Putamen (tissue), 1 donor: ENCODE data around the gene ADIRF.
"Not testable (repeated sequence)": the region's sequence is repeated elsewhere in the genome, so short reads cannot be mapped to it uniquely, and the experiment has no call there.

Source experiments
- DNase-seq: peaks from one replicate; pipeline ENCODE4 v3.0.0-alpha.2; 2016; ENCODE audit warnings: low spot score

Gene ADIRF

DNA sequence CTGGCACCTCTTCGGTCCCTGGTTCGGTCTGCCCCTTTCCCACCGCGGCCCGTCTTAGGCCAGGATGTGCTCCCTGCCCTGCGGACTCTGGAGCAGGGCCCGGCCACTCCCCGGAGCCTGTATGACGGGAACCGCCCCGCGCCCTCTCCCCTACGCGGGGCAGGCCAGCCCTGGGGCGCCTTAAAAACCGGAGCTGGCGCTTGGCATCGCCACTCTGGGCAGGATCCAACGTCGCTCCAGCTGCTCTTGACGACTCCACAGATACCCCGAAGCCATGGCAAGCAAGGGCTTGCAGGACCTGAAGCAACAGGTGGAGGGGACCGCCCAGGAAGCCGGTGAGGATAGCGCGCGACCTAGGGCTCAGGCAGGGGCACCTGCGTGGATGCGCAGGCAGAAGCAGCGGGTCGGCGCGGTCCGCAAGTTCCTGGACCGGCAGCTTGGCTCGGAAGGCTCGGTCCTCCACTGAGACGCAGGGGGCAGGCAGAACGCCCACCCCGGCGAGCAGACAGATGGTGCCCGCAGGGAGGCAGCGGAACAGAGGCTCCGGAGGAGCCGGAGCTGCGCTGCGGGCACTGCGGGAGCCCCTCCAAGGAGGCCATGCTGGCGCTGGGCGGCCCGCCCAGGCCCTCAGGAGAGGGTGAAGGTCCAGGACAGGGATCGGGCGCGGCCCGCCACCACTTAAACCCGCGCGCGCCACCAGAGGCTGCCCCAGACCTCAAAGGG is at the start of gene ADIRF:
Gene ADIRF, plus strand, starts transcription at position 212 of the 723 bp plus-strand sequence. Its CDS starts 63 bp downstream, at position 275.
- DNase-seq = no peak

DNA sequence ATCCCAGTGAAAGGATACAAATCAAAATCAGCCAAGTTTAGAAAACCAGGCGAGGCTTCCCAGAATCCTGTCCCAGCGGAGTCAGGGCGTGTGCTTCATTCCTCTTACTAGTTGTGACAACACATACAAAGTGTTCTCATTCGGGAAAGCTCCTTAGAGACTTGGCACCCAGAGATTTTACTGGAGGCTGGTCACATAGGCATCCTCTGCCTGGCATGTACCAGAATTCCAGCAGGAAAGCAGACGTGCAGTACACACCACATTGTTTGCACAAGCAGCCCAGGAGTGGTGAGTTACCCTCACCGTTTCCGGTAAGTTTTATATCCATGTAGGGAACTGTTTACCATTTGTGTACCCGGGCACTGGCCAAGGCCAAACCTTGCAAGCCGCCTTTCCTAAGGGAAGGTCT is 45.7 kb upstream of the ADIRF start:
- no peak for DNase-seq

DNA sequence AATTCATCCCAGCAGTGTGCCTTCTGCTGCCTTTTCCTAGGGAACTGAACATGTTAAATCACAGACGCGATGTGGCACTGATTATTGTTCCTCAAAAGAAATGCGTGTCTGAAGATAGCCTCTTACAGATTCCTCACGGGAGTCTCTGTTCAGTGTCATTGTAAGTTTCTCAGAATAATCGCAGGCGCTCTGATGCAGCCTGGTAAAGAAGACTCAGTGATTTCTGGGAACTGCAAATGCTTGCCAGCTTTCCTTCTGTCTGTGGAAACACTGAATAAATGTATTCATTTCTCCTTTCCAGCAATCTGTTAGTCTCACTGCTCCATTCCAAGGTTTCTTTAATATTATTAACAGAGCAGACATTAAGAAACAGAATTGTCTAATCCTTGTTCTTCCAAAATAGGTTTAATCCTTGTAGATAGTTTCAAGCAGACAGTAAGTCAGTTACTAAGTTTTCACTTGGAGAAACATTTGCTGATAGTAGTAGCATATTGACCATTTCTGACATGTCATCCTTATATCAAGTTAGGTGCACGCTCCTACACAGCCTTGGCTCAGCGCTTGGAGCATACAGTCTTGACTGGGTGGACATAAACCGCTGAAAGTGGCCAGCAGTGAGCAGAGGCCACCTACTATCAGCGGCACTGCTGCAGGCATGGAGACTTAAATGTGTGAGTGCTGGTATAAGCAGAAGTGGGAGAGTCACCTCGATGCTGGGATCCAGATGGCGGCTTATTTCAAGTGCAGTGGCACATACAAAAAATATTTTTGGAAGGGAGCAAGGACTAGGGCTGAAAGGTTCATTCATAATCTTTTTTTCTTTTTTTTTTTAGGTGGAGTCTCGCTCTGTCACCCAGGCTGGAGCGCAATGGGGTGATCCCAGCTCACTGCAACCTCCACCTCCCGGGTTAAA is 38.6 kb upstream of the ADIRF start:
- DNase-seq = no peak

DNA sequence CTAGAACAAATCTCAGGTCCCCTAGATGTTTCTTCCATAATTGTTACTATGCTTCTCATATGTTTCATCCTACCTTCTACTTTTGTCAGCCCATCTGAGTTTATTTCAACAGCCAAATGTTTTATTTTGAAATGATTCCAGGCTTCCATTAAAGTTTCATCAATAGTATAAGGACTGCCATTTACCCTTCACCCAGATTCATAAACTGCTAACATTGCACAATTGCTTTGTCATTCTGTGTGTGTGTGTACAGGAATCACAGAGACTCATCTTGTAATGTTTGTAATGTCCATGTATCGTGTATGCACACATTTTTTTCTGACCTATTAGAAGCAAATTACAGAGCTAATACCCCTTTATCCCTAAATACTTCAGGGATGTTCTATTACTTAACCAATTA is 36.4 kb upstream of the ADIRF start:
- DNase-seq = no peak

DNA sequence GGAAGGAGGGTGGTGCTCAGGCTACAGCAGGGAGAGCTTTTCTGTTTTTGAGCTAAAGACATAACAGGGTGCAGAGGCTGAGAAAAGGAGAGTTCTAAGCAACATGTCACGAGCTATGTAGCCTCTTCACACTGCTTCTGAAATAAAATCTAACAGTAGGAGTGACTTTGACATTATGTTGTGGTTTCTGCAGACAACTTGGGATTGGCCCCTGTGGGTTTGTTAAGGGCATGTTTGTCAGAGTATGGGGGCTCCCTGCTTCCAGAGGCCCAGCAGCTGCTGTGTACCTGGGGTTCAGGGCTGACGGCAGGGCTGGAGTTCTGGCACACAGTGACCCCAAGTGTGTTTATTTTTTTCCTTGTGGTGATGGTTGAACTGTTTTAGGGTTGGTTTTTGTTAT is 35.6 kb upstream of the ADIRF start:
- no peak for DNase-seq

DNA sequence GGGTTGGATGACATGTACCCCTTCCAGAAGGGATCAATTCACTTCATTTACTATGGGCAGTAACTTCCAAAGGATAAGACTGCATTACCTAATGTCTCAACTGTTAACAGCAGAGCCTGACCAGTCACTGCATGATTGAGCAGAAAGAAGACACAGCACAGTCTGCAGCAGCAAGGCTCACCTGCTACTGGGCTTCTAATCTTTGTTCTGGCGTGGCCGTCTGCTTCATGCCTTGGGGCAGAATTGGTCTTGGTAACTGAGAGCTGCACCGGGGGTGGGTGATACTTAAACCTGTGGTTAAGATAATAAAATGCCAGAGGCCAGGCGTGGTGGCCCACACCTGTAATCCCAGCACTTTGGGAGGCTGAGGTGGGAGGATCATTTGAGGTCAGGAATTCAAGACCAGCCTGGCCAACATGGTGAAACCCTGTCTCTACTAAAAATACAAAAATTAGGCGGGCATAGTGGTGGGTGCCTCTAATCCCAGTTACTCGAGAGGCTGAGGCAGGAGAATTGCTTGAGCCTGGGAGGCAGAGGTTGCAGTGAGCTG is 34.0 kb upstream of the ADIRF start:
- not testable (repeated sequence) for DNase-seq

DNA sequence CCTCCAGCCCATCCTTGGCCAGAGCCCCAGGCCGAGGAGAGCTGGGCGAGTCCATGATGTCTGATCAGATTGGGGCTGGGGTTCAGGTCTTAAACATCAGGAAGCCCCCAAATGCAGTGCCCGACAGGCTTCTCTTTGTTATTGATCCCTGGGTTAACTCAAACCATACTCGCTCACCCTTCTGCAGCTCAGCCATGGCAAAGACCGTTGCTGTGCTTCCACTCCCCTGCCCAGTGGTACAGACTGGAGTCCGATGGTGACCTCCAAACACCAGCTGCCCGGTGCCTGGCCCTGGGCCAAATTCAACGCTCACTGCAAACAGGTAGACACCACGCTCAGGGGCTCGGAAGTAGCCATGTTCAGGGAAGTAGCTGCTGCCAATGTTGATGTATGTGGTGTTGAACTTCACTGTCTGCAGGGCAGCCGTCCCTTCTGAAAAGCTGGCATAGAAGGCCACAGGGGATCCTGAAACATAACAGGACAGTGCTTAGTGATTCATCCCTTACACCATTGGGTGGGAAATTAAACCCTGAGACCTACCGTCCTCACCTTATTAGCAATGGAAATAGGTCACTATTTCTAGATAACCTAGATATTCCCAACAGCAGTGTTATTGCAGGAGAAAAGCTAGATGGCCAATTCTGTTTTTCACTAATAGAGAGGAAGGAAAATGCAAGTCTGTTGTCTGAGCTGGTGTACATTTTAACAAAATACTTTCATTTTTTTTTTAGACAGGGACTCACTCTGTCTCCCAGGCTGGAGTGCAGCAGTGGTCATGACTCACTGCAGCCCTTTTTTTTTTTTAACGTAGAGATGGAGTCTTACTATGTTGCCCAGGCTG is 31.4 kb upstream of the ADIRF start:
- DNase-seq = no peak

DNA sequence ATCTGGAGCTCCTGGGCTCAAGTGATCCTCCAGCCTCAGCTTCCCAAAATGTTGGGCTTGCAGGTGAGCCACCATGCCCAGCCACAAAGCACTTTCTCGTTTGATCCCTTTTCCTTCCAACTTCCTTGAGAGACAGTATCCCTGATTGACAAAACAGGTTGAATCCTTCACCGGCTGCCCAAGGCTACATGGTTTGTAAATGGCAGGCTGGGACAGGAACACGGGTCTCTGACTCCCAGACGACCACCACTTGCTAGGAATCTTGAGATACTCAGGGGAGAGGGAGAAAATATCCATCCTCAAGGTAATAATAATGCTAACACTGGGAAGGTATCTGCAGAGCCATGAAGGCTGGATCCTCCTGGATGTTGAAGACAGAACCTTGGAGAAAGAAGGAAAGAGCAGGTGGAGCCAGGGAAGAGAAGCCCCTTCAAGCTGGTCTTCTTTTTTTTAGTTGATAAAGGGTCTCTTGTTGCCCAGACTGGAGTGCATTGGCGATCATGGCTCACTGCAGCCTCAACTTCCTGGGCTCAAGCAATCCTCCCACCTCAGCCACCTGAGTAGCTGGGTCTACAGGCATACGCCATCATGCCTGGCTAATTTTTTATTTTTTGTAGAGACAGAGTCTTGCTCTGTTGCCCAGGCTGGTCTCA is 30.7 kb upstream of the ADIRF start:
- DNase-seq = no peak

DNA sequence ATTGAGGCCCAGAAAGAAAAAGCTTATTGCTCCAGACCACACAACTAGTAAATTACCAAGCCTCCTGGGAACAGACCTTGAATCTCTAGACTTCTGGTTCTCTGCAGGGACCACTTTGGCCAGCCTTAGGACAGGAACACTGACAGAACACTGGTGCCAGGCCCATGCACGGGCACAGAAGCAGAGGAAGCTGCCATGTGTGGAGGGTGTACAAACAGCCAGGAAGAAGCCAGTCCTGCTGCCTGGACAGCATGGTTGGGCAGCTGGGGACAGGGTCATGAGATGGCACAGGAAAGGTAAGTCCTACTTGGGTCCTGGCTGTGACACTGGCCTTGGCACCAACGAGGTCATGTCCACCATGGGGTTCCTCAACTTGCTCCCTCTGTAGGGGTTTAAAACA is 30.0 kb upstream of the ADIRF start:
- DNase-seq = no peak

DNA sequence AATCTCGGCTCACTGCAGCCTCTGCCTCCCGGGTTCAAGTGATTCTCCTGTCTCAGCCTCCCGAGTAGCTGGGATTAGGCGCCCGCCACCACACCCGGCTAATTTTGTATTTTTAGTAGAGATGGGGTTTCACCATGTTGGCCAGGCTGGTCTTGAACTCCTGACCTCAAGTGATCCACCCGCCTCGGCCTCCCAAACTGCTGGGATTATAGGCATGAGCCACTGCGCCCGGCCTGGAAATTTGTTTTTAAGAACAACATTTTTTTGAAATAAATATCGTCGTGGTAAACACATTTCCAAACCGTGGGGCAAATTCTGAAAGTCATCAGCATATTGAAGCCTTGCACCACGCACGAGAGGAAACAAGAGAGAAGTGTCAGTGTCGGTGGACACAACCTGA is 28.2 kb upstream of the ADIRF start:
- not testable (repeated sequence) for DNase-seq

DNA sequence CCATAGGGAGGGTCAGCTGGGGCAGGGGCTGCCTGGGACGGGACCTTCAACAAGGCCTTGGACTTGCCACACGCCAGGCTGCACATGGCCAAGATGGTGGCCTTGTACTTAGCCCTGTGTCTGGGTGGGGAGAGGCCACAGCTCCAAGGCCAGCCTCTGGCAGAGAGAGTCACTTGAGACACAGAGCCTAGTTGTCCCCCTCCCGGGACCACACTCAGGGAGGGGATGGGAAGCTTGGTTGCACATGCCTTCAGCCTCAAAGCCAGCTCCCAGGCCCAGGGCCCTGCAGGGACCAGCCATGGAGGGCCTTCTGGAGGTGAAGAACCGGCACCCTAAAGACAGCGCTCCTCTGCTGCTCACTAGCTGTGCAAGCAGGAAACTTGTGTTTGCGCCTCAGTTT is 27.6 kb upstream of the ADIRF start:
- no peak for DNase-seq

DNA sequence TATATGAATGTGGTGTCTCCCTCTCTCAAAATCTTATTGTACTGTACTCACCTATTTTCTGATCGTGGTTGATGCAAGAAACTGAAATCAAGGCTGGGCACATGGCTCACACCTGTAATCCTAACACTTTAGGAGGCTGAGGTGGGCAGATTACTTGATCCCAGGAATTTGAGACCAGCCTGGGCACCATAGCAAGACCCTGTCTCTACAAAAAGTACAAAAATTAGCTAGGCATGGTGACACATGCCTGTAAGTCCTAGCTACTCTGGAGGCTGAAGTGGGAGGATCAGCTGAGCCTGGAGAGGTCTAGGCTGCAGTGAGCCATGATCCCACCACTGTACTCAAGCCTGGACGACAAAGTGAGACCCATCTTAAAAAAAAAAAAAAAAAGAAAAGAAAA is 26.9 kb upstream of the ADIRF start:
- DNase-seq = no peak

DNA sequence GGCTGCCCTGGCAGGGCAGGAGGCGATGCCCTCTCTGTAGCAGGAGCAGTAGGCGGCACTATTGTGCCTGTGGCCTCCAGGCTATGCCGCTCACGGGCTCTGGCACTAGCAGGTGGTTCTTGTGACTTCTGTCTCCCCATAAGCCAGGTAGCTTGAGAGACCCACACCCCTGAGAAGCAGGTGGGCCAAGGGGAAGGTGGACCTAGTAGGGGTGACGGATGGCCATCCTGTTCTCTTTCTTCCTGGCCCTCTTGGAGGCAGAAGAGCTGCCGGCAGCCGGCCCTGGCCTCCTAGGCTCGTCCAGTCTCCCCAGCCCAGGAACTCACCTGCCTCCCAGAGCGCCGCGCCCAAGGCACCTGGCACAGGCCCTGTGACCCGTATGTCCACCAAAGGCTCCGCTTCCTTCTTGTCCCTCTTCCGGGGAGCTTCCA is 26.3 kb upstream of the ADIRF start:
- DNase-seq = no peak

DNA sequence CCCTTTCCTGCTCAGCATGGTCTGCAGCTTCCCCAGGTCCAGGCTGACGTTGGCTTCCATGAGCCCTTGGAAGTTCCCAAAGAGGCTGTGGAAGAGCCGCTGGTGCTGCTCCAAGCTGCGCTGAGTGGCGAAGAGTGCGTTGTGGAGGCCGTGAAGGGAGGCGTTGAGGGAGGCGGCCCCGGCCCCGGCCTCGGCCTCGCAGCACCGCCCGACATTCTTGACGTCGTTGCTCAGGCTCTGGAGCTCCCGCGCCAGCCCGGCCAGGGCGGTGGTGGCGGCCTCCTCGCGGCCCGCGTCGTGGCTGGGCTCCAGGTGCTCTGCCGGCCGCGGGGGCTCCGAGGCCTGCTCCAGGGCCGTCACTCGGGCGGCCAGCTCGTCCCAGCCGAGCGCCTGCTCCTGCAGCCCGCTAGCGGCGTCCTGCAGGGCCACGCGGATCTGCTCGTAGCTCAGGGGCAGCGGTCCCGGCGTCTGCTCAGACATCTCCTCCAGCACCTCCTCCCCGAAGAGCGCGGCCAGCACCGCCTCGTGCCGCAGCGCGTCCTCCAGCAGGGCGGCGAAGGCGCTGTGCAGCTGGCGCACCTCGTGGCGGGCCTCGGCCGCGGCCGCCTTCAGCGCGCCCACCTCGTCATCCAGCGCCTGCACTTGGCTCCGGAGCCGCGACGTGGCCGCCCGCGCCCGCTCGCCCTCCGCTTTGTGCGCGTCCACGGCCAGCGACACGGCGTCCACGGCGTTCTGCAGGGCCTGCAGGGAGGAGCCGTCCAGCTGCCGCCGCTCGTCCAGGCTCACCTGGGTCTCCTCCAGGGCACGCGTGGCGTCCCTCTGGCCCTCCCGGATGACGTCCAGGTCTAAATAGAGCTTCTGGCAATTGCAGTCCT is 25.6 kb upstream of the ADIRF start:
- no peak for DNase-seq

DNA sequence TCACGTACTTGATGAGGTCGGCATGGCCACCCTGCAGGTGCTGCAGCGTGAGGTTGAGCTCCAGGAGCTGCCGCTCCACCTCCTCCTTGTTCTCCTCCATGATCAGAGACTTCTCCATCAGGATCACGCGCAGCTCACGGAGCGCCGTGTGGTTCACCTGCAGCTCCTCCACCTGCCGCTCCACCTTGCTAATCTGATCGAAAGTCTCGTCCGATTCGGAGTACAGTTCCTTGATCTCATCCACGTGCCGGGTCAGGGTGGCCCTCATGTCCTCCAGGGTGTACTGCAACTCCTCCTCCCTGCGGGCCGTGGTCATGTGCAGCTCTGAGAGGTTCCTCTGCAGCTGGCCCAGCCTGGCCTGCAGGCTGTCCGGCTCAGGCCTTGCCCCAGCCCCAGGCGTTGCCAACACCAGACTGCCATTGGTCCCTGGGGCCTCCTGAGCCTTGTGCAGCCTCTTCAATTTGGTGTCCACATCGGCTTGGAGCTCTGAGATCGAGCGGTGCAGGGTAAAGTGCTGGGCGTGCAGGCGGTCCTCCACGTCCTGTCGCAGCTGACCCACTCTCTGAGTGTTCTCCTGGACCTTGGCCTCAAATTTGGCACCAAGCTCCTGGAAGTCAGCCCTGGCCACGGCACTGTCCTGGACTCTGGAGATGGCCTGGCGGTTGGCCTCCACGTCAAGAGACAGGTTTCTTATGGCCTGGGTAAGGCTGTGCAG is 24.8 kb upstream of the ADIRF start:
- no peak for DNase-seq

DNA sequence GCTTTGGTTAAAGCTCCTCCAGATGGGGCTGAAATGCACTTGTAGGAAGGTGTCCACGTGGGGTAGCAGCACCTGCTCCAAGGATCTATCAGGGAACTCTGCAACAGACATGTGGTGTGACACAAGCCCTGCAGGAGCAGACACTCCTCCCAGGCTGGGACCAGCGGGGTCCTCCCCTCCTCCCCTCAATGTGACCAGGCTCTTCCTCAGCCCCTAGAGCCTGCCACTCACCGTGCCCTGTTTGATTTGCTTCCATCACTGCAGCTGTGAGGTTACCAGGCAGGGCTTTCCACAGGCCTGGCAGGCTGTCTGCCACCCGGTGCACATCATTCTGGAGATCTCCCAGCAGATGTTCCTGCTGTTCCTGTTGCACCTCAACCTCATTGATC is 24.3 kb upstream of the ADIRF start:
- DNase-seq = no peak

DNA sequence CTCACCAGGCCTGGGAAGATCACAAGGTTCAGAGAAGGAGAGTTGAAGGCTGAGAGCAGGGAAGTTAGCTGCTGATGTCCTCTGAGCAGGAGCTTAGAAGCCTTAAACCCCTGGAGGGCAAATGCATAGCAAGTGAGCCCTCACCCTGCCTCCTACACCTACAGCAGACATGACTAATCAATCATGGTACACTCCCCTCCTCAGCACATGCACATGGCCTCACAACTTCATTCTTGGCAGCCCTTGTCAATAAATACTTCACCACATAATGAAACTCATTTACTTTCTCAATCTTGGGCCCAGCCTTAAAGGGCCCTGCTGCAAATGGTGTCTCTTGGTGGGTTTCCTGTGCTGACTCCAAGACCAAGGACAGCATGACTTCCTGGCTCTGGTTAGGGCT is 23.8 kb upstream of the ADIRF start:
- DNase-seq = no peak

DNA sequence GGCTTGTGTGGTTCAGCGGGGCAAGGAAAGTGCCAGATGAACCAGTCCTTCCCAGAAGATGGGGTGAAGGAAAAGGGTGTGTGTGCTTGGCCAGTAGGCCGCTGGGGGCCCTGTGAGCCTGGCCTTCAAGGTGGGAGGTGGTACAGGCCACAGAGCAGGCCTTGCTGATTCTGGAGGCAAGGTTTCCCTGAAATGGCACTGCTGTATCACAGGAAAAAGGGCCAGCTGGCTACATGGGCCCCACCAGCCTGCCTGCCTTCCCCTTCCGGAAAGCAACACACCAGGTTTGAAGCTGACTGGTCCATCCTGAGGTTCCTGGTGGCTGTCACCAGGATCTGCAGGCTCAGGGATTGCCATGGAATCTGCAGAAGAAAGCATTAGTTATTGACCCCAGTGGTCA is 23.4 kb upstream of the ADIRF start:
- no peak for DNase-seq

DNA sequence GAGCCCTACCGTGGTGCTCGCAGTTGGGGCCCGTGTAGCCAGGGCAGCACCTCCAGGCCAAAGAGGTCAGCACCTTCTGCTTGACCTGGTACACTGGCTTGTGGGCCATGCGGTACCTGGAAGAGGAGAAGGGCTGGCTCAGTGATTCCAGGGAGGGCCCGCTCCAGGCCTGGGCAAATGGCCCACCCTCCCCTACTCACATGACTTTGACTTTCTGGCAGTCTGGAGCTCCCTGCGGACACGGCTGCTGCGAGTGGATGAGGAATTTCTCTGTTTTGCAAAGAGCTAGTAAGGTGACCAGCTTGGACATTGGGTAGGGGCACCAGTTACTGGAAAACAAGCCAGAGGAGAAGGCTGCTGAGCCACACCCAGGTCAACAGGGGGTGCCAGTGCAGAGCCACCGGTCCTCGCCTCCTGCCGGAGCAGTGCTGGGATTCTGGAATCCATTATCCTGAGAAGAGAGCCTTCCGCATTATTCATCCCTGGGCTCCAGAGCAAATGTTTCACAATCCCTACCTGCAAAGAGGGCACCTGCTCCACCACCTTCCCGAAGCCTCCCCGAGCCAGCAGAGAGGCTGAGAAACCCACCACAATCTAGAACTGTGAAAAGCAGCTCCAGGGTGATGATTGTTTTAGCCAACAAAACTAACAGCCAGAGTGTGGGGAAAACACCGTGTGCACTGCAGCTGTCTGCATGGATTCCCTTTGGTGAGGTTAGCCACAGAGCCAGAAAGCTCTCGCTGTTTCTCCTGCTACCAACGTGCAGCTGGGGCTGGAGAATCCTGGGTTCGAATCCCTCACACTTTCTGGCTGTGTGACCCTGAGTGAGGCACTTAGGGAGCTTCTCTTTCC is 22.7 kb upstream of the ADIRF start:
- no peak for DNase-seq
